ENCODE data around the gene GEMIN4. TPM values are rescaled to one million over a fixed set of nuclear protein-coding genes. Genes with fewer than 3 reads are reported as not detected.

GEMIN4 gene
- total and polyA plus RNA-seq, 2 of the 8 experiments (the other 6 are each of a cell fraction or from before 2014, with no cell fraction given), result 32.1 to 51.9 TPM

GRCh38 chr17:773016-773415 is 21.0 kb upstream of the GEMIN4 start:
- 99% methylated on average over 5 of the region's 5 CpGs; no CpG with 5 or more reads in 1 of the 2 experiments for WGBS, 2 experiments (ENCODE audit: extremely low coverage in 1 of 2, insufficient coverage in 1 of 2, insufficient read length in 1 of 2, insufficient replicate concordance in 2 of 2, low coverage in 1 of 2, low lambda C conversion rate in 2 of 2, missing lambda C conversion rate in 1 of 2)
- H2BK15ac ChIP-seq (ENCODE audit: low read length), result no peak overlapping the region
- DNase-seq (ENCODE audit: low read depth in 1 of 2, low spot score in 2 of 2) (no peak), FAIRE-seq (no peak)
- H3K56ac ChIP-seq (replicated peaks; ENCODE audit: insufficient read length, low read depth, low read length), result no peak overlapping the region
- H3K4me3 ChIP-seq (ENCODE audit: extremely low read depth in 1 of 4, insufficient read depth in 2 of 4, low read depth in 3 of 4, low read length in 4 of 4), result no peak overlapping the region
- no peak overlapping the region for H2BK120ac ChIP-seq (replicated peaks; ENCODE audit: low read depth, low read length)
- no peak overlapping the region for H2BK20ac ChIP-seq (ENCODE audit: low read length)
- no peak overlapping the region for H4K91ac ChIP-seq (replicated peaks; ENCODE audit: insufficient read length, low read length)
- no peak overlapping the region for H3K27ac ChIP-seq (ENCODE audit: low read depth, low read length)
- no peak overlapping the region for H2BK5ac ChIP-seq (ENCODE audit: low read depth, low read length)
- no peaks in the 10 kb centered on the region for H3K79me2 ChIP-seq (ENCODE audit: control insufficient read depth in 1 of 2, insufficient read depth in 2 of 2, low read length in 2 of 2)
- H3K23me2 ChIP-seq (ENCODE audit: low read depth, low read length), result no peaks in the 10 kb centered on the region
- H3K27me3 ChIP-seq (replicated peaks in 1 of 4; ENCODE audit: control insufficient read depth in 3 of 4, extremely low read depth in 1 of 4, insufficient read depth in 3 of 4, low read length in 3 of 4), result no peaks in the 10 kb centered on the region
- H3K4me2 ChIP-seq (ENCODE audit: insufficient read depth in 1 of 2, low read depth in 2 of 2, low read length in 2 of 2), result no peak overlapping the region
- no peaks in the 10 kb centered on the region for H3K4me1 ChIP-seq (replicated peaks in 1 of 4; ENCODE audit: control insufficient read depth in 3 of 4, insufficient read depth in 4 of 4, low read length in 3 of 4)
- H4K8ac ChIP-seq (ENCODE audit: extremely low read depth, insufficient read depth, low read length), result no peak overlapping the region
- peaks cover 47 to 73% (median 66%) of the 10 kb centered on the region in 4 experiments for H3K36me3 ChIP-seq (ENCODE audit: control insufficient read depth in 2 of 4, insufficient read depth in 4 of 4, low read length in 3 of 4)
- H3K4ac ChIP-seq (replicated peaks; ENCODE audit: insufficient read length, low read depth, low read length), result no peak overlapping the region
- no peak overlapping the region for H3K9ac ChIP-seq (replicated peaks in 1 of 4; ENCODE audit: extremely low read depth in 1 of 4, low read depth in 3 of 4, low read length in 3 of 4)
- H3K23ac ChIP-seq (ENCODE audit: insufficient read length), result no peak overlapping the region
- H3K14ac ChIP-seq (ENCODE audit: insufficient read length), result no peak overlapping the region
- no peak overlapping the region for H3K18ac ChIP-seq (ENCODE audit: extremely low read depth, low read length)
- H2AK5ac ChIP-seq (ENCODE audit: low read depth, low read length), result no peak overlapping the region
- no peak overlapping the region for H2BK12ac ChIP-seq (ENCODE audit: low read depth, low read length)
- no peak overlapping the region for H2AFZ ChIP-seq (ENCODE audit: low read length)
- H3K79me1 ChIP-seq (ENCODE audit: low read depth, low read length), result no peaks in the 10 kb centered on the region
- no peaks in the 10 kb centered on the region for H4K20me1 ChIP-seq (replicated peaks in 1 of 2; ENCODE audit: control insufficient read depth in 1 of 2, insufficient read depth in 2 of 2, low read length in 2 of 2)
- POLR2A ChIA-PET (ENCODE audit: partially characterized antibody), result interaction anchor here (1.0 kb wide), 1 partner anchor 240 kb away, joined by 3 read pairs; no protein-coding TSS in a partner anchor
- TF ChIP-seq, protein P1, sequence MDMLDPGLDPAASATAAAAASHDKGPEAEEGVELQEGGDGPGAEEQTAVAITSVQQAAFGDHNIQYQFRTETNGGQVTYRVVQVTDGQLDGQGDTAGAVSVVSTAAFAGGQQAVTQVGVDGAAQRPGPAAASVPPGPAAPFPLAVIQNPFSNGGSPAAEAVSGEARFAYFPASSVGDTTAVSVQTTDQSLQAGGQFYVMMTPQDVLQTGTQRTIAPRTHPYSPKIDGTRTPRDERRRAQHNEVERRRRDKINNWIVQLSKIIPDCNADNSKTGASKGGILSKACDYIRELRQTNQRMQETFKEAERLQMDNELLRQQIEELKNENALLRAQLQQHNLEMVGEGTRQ (IDR thresholded peaks at IDR 0.05; ENCODE audit: low read length), result no peak
- TF ChIP-seq PHF8 (conservative IDR thresholded peaks at IDR 0.05; ENCODE audit: low read depth, low read length) (no peak), SAP30 (IDR thresholded peaks at IDR 0.05; ENCODE audit: insufficient read depth, insufficient replicate concordance, low read length) (no peak), TEAD4 (IDR thresholded peaks at IDR 0.05; ENCODE audit: low read depth, low read length) (no peak), EGR1 (IDR thresholded peaks at IDR 0.05; ENCODE audit: borderline replicate concordance, low read depth, low read length) (no peak), JUN (IDR thresholded peaks at IDR 0.05; ENCODE audit: low read depth, low read length) (no peak)
- CTCF ChIA-PET (ENCODE audit: partially characterized antibody), result interaction anchor here (1.8 kb wide), 1 partner anchor 208 kb away, joined by 3 read pairs; no protein-coding TSS in a partner anchor
- no peaks in the 10 kb centered on the region for H3K9me3 ChIP-seq (ENCODE audit: insufficient read depth in 2 of 2, low read depth in 1 of 2, low read length in 1 of 2)
- H4K5ac ChIP-seq (ENCODE audit: insufficient read length, low read depth, low read length), result no peak overlapping the region
